GM12892 (cell line): ENCODE measurements around the gene NF1.

Experiments
- POLR2A ChIP-seq: IDR thresholded peaks from 2 replicates; pipeline ENCODE4 v1.6.1; 2011; ENCODE audit warnings: low read depth, low read length, control low read depth
- POLR2AphosphoS5 ChIP-seq: IDR thresholded peaks from 2 replicates; pipeline ENCODE4 v1.6.1; 2011; ENCODE audit warnings: low read depth, low read length, control low read depth

DNA sequence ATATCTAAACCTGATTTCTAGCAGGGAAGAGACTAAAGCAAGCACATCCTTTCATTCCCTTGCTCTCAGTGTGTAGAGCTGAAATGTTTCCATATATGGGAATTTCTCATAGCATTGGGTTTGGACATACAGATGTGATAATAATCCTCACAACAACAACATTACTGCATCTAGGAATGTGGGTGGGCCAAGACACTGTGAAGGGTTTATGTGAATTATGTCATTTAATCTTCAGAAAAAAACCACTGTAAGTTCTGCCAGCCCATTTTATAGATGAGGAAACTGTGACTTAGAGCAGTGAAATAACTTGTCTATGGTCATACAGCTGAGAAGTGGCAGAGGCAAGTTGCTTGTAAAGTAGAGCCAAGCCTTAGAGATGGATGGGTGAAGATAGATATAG is 197.0 kb downstream of the NF1 start:
- TF ChIP-seq POLR2AphosphoS5 = no peak
- no peak for TF ChIP-seq POLR2A
